ENCODE results near the gene OTUD6A. TPM values are rescaled to one million over a fixed set of nuclear protein-coding genes. Genes with fewer than 3 reads are reported as not detected.

Gene OTUD6A, protein sequence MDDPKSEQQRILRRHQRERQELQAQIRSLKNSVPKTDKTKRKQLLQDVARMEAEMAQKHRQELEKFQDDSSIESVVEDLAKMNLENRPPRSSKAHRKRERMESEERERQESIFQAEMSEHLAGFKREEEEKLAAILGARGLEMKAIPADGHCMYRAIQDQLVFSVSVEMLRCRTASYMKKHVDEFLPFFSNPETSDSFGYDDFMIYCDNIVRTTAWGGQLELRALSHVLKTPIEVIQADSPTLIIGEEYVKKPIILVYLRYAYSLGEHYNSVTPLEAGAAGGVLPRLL
- not detected in 2 replicates for total RNA-seq

GRCh38 chrX:70062076-70062475 lies at the start of gene OTUD6A:
Gene OTUD6A (plus strand): TSS chrX:70062457. CDS start chrX:70062525, 68 bp downstream.

DNA sequence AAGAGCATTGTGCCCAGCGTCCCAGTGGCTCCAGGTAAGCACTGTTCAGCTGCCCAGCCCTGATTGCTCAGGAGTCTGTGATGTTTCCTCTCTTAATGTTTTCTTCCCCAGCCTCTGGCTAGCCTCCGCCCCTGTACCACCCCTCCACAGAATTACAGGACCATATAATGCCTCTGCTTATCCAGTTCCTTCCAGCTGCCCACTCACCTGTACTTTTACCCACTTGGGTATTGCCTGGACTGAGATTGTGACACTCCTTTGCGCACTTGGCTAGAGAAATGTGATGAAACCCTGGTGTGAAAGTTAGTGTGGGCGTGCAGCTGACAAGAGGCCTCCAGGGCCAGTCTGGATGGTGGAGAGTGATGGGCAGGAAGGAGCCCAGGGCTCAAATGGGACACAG lies 12.3 kb upstream of the OTUD6A start, which contains the start of gene AWAT2:
TSS of gene AWAT2 (minus strand) at position 14 of the 400 bp plus-strand sequence. CDS start at position 8, 6 bp downstream.

Other genes starting within 250 kb of the OTUD6A start
- 0.06 and 0.13 TPM in 2 replicates for gene AWAT2, start 12.5 kb upstream of the OTUD6A start, total RNA-seq
- gene IGBP1, start 71.0 kb downstream of the OTUD6A start, total RNA-seq = 63.0 and 67.0 TPM in 2 replicates
- gene DGAT2L6, start 115.0 kb downstream of the OTUD6A start, total RNA-seq = not detected in 2 replicates
- gene AWAT1, start 172.2 kb downstream of the OTUD6A start, total RNA-seq = not detected in 2 replicates
- gene P2RY4, start 197.7 kb downstream of the OTUD6A start, total RNA-seq = 0.19 TPM in 1 of 2 replicates, not detected in the other
- gene ARR3, start 205.9 kb downstream of the OTUD6A start, total RNA-seq = not detected in 2 replicates
- not detected in 2 replicates for gene RAB41, start 219.7 kb downstream of the OTUD6A start, total RNA-seq
- gene PDZD11, start 227.5 kb downstream of the OTUD6A start, total RNA-seq = 51.5 and 55.1 TPM in 2 replicates
- gene KIF4A, start 227.6 kb downstream of the OTUD6A start, total RNA-seq = 11.4 and 16.4 TPM in 2 replicates